Cardiac muscle cell (in vitro differentiated cells and primary cell): ENCODE results near the gene ABHD5. TPM values are rescaled to one million over a fixed set of nuclear protein-coding genes. Genes with fewer than 3 reads are reported as not detected.
A peak's percentile ranks its signal among the peaks of the same experiment; 100 is the strongest.

Experiments
- DNase-seq, 2 donors: peaks; one replicate each; pipeline versions ENCODE4 v3.0.0 to v3.0.0-alpha.2; 2010 to 2017; ENCODE audit warnings: low read depth in 1 of 2, low spot score in 1 of 2
- H3K27ac ChIP-seq: fragments of 200-600 bp; sonication (generic); 2 replicates; pipeline ENCODE4 v1.5.1; 2016
- H3K27me3 ChIP-seq: fragments of 200-600 bp; sonication (generic); 2 replicates; pipeline ENCODE4 v1.6.0; 2016; ENCODE audit warnings: control low read depth
- H3K36me3 ChIP-seq: fragments of 200-600 bp; sonication (generic); 2 replicates; pipeline ENCODE4 v1.5.1; 2016; ENCODE audit warnings: control low read depth
- H3K4me1 ChIP-seq: fragments of 200-600 bp; sonication (generic); 2 replicates; pipeline ENCODE4 v1.8.1; 2017; ENCODE audit warnings: low read depth, mild to moderate bottlenecking, mixed run types
- H3K4me3 ChIP-seq: fragments of 200-600 bp; sonication (generic); 2 replicates; pipeline ENCODE4 v1.5.1; 2016; ENCODE audit warnings: mild to moderate bottlenecking
- H3K9me3 ChIP-seq: fragments of 200-600 bp; sonication (generic); 2 replicates; pipeline ENCODE4 v1.5.1; 2017; ENCODE audit warnings: low read depth, mild to moderate bottlenecking, control low read depth
- polyA plus RNA-seq: library from polyadenylated mRNA; unstranded; fragments of >200 nt; fragmentation: Nextera tagmentation; extraction: Ambion mirVana; gene quantifications from 2 replicates; pipeline ENCODE4 v1.2.1, GENCODE V29; 2016
- total RNA-seq: library from RNA; depleted of rRNA; stranded (reverse); fragments of >200 nt; gene quantifications from 2 replicates; pipeline ENCODE4 v1.2.3, GENCODE V29; 2016
- TF ChIP-seq, protein P1 (sequence below): IDR thresholded peaks from 2 replicates; pipeline ENCODE4 v1.5.1; 2012; ENCODE audit warnings: low read depth, mild to moderate bottlenecking, low read length

The ABHD5 gene
- total and polyA plus RNA-seq, 2 experiments from 2014 or later = 4.3 to 12.4 TPM

DNA sequence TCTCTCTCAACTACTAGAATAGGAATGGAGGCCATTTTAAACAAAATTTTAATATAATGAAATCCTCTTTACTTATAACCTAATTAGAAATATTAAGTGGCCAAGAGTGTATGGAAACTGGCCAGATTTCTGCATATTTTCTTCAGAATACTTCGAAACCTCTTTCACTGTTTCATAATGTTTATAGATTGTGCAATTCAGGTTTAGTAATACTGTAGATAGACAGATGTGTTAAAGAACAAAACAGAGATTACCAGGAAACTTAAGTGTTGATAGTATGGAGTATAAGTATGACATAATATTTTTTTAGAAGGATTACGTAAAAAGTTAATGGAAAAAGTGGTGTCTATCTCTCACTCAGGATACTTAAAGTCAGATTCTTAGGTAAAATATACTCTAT, 4.7 kb downstream of the ABHD5 start:
- H3K27me3 ChIP-seq = no peaks in the 10 kb centered on the region
- TF ChIP-seq, protein P1, sequence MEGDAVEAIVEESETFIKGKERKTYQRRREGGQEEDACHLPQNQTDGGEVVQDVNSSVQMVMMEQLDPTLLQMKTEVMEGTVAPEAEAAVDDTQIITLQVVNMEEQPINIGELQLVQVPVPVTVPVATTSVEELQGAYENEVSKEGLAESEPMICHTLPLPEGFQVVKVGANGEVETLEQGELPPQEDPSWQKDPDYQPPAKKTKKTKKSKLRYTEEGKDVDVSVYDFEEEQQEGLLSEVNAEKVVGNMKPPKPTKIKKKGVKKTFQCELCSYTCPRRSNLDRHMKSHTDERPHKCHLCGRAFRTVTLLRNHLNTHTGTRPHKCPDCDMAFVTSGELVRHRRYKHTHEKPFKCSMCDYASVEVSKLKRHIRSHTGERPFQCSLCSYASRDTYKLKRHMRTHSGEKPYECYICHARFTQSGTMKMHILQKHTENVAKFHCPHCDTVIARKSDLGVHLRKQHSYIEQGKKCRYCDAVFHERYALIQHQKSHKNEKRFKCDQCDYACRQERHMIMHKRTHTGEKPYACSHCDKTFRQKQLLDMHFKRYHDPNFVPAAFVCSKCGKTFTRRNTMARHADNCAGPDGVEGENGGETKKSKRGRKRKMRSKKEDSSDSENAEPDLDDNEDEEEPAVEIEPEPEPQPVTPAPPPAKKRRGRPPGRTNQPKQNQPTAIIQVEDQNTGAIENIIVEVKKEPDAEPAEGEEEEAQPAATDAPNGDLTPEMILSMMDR = no peak
- peak in 1 of 2 donors; percentile 87 for DNase-seq
- peaks cover 4% of the 10 kb centered on the region for H3K4me1 ChIP-seq
- no peak overlapping the region for H3K4me3 ChIP-seq
- H3K27ac ChIP-seq = no peak overlapping the region
- H3K9me3 ChIP-seq = no peaks in the 10 kb centered on the region
- H3K36me3 ChIP-seq = no peaks in the 10 kb centered on the region

DNA sequence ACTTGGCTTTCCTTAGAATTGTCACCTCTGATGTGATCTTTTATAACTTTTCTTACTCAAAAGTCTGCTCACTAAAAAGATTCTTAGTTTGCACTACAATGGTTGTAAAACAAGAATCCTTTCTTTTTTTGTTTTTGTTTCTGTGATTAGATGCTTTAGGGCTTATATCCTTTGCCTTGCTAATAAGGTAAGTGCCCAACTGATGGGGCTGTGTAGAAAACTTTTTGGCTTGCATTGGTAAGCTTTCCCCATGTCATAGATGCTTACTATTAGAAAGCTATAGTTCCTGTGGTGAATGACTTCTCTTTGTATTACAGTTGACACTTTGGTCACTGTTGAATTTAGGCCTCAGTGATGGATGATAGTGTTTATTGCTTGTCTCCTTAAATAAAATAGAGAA, 5.1 kb downstream of the ABHD5 start:
- H3K27ac ChIP-seq = no peak overlapping the region
- TF ChIP-seq, protein P1 = no peak
- H3K4me3 ChIP-seq = no peak overlapping the region
- peaks cover 4% of the 10 kb centered on the region for H3K4me1 ChIP-seq
- no peak for DNase-seq
- no peaks in the 10 kb centered on the region for H3K27me3 ChIP-seq
- H3K9me3 ChIP-seq = no peaks in the 10 kb centered on the region
- H3K36me3 ChIP-seq = no peaks in the 10 kb centered on the region

DNA sequence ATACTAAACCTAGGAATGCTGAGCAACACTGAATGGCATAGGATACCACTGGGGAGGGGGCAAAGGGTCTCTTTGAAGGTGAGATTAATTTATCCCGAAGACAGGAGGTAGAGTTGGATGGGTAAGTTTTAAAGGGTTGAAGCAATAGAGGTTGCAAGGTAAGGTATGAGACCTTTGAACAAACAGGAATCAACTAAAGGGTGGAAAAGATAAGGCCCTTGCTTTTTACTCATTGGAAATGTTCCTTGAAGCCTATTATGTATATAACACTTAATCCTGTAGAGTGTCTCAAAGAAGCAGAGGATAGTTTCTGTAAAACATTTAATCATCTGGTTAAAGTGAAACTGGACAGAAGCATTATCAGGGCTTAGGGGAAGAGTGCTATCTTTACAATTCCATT, 5.7 kb downstream of the ABHD5 start:
- no peak for DNase-seq
- peaks cover 4% of the 10 kb centered on the region for H3K4me1 ChIP-seq
- no peak overlapping the region for H3K27ac ChIP-seq
- TF ChIP-seq, protein P1 = no peak
- no peaks in the 10 kb centered on the region for H3K9me3 ChIP-seq
- H3K27me3 ChIP-seq = no peaks in the 10 kb centered on the region
- H3K4me3 ChIP-seq = no peak overlapping the region
- H3K36me3 ChIP-seq = no peaks in the 10 kb centered on the region

DNA sequence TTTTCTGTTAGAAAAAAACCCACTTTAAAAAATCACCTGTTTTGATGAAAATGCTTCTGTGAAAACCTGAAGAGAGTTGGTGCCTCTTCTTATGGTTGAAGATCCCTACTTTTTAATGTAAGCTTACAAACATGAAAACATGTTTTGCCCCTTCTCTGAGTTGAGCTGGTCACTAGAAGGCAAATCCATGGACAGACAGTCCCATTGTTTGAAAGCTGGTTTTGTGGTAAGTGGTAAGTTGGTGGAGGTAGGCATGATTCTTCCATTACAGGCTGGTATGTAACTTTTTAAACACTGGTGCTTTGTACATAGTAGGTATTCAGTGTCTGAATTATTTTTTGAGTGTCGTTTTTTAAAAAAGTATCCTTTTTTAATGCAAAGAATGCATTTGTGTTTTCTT, 6.1 kb downstream of the ABHD5 start:
- DNase-seq = no peak
- no peaks in the 10 kb centered on the region for H3K36me3 ChIP-seq
- H3K4me3 ChIP-seq = no peak overlapping the region
- no peak overlapping the region for H3K27ac ChIP-seq
- H3K9me3 ChIP-seq = no peaks in the 10 kb centered on the region
- H3K27me3 ChIP-seq = no peaks in the 10 kb centered on the region
- H3K4me1 ChIP-seq = peaks cover 1% of the 10 kb centered on the region
- TF ChIP-seq, protein P1 = no peak

DNA sequence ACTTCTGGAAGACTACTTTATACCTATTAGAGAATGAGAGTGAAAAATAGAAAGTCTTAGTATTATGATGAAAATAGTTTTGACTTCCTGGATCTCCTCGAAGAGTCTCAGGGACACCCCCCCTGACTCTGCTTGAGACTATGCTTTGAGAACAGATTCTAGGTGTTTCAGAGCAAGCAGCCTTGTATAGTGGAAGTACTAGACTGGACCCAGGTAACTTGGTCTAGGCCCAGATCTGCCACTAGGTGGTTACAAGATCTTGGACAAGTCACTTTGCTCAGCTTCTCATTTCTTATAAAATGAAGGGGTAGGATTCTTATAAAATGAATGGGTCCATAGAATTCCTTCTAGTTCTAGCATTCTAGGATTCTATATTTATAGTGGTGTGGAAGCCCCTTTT, 9.1 kb downstream of the ABHD5 start:
- no peak overlapping the region for H3K27ac ChIP-seq
- TF ChIP-seq, protein P1 = peak; percentile 28
- H3K36me3 ChIP-seq = no peaks in the 10 kb centered on the region
- no peak overlapping the region for H3K4me3 ChIP-seq
- H3K27me3 ChIP-seq = no peaks in the 10 kb centered on the region
- H3K9me3 ChIP-seq = no peaks in the 10 kb centered on the region
- no peak for DNase-seq
- H3K4me1 ChIP-seq = no peaks in the 10 kb centered on the region

DNA sequence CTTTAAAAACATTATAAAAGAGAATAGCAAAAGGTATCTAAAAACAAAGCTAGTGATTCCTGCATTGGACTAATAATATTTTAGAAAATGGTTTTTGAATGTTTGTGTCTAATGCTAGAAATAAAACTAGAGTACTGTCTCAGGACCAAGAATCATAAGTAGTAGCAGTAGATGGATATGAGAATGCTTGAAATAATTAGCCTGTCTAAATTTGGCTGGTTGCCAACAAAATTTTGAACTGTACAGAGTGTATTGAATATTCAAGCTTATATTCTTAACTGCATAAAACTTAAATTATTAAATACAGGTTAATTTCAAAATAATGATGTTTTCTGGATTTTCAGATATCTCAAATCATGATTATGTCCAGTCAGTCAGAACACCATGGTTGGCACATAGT, 14.0 kb downstream of the ABHD5 start:
- Histone ChIP-seq H3K36me3 (no peaks in the 10 kb centered on the region), H3K4me3 (no peak overlapping the region), H3K4me1 (no peaks in the 10 kb centered on the region), H3K9me3 (no peaks in the 10 kb centered on the region), H3K27me3 (no peaks in the 10 kb centered on the region), H3K27ac (no peak overlapping the region)
- DNase-seq = no peak
- TF ChIP-seq, protein P1 = no peak
